HepG2 (cell line): Measurements from ENCODE around the gene SIVA1. TPM values are rescaled to one million over a fixed set of nuclear protein-coding genes. Genes with fewer than 3 reads are reported as not detected.
A peak's percentile ranks its signal among the peaks of the same experiment; 100 is the strongest.

ENCODE experiments used
- DMAP1 ChIP-seq: IDR thresholded peaks from 2 replicates; pipeline ENCODE4 v1.6.1; 2016
- FOXK1 ChIP-seq: sonication (generic); formaldehyde crosslinking; IDR thresholded peaks from 2 replicates; pipeline ENCODE4 v1.4.0; 2020; ENCODE audit warnings: low read depth, missing genetic modification reagents, borderline replicate concordance
- MED8 ChIP-seq: sonication (generic); formaldehyde crosslinking; IDR thresholded peaks from 2 replicates; pipeline ENCODE4 v1.8.1; 2023; ENCODE audit warnings: mild to moderate bottlenecking, missing genetic modification reagents; ENCODE audit not compliant: insufficient replicate concordance
- SETDB1 ChIP-seq: sonication (generic); formaldehyde crosslinking; IDR thresholded peaks from 2 replicates; pipeline ENCODE4 v1.5.1; 2020; ENCODE audit warnings: missing genetic modification reagents, mild to moderate bottlenecking, borderline replicate concordance
- SRY ChIP-seq: sonication (generic); formaldehyde crosslinking; IDR thresholded peaks from 2 replicates; pipeline ENCODE4 v1.8.0; 2022; ENCODE audit warnings: mild to moderate bottlenecking, missing genetic modification reagents
- SUZ12 ChIP-seq: fragments of 150-350 bp; IDR thresholded peaks from 2 replicates; pipeline ENCODE4 v1.6.1; 2014; ENCODE audit warnings: low read depth, low read length
- ZBTB39 ChIP-seq: sonication (generic); formaldehyde crosslinking; IDR thresholded peaks from 2 replicates; pipeline ENCODE4 v1.5.0; 2020; ENCODE audit warnings: missing genetic modification reagents
- ZNF3 ChIP-seq: IDR thresholded peaks from 2 replicates; pipeline ENCODE4 v1.7.0; 2017; ENCODE audit warnings: inconsistent platforms
- ZNF503 ChIP-seq: sonication (generic); formaldehyde crosslinking; IDR thresholded peaks from 2 replicates; pipeline ENCODE4 v1.4.0; 2020; ENCODE audit warnings: missing genetic modification reagents
- ZNF672 ChIP-seq: sonication (generic); formaldehyde crosslinking; IDR thresholded peaks from 2 replicates; pipeline ENCODE4 v1.8.1; 2022; ENCODE audit warnings: missing genetic modification reagents
- ZNF674 ChIP-seq: sonication (generic); formaldehyde crosslinking; IDR thresholded peaks from 2 replicates; pipeline ENCODE4 v1.5.0; 2020; ENCODE audit warnings: low read depth, mild to moderate bottlenecking, missing genetic modification reagents
- ZSCAN29 ChIP-seq: sonication (generic); formaldehyde crosslinking; conservative IDR thresholded peaks from 2 replicates; pipeline ENCODE4 v1.4.0; 2020; ENCODE audit warnings: mild to moderate bottlenecking, missing genetic modification reagents
- polyA plus RNA-seq, 8 experiments: library from polyadenylated mRNA; depleted of rRNA in 3 of 8; stranded (reverse) in 7 of 8; unstranded in 1 of 8; fragments of >200 nt; fragmentation: Illumina TruSeq in 4 of 8; extraction: Trizol in 4 of 8; gene quantifications; 2 replicates each; pipeline versions ENCODE4 v1.2.1 to v1.2.3, GENCODE V29; 2011 to 2016; ENCODE audit warnings: low read depth in 4 of 8, missing spikeins in 1 of 8, mixed read lengths in 1 of 8; ENCODE audit not compliant: insufficient read depth in 1 of 8
- total RNA-seq, 5 experiments: library from RNA; depleted of rRNA; stranded (reverse); fragments of >200 nt; fragmentation: Illumina TruSeq; extraction: Trizol; gene quantifications; 2 replicates each; pipeline ENCODE4 v1.2.3, GENCODE V29; 2016; ENCODE audit warnings: low read depth in 1 of 5
- TF ChIP-seq, protein P1 (sequence below): IDR thresholded peaks from 2 replicates; pipeline ENCODE4 v1.6.1; 2016; ENCODE audit warnings: low read depth, missing genetic modification reagents, missing compliant biosample characterization
- TF ChIP-seq, protein P2 (sequence below): sonication (generic); formaldehyde crosslinking; IDR thresholded peaks from 2 replicates; pipeline ENCODE4 v1.5.0; 2020; ENCODE audit warnings: missing genetic modification reagents
- TF ChIP-seq, protein P3 (sequence below): sonication (generic); formaldehyde crosslinking; IDR thresholded peaks from 2 replicates; pipeline ENCODE4 v1.5.0; 2020; ENCODE audit warnings: mild to moderate bottlenecking, missing genetic modification reagents, borderline replicate concordance

Gene SIVA1
- total and polyA plus RNA-seq, 2 of the 13 experiments (the other 11 are each of a cell fraction or from before 2014, with no cell fraction given), result 123 to 186 TPM

DNA sequence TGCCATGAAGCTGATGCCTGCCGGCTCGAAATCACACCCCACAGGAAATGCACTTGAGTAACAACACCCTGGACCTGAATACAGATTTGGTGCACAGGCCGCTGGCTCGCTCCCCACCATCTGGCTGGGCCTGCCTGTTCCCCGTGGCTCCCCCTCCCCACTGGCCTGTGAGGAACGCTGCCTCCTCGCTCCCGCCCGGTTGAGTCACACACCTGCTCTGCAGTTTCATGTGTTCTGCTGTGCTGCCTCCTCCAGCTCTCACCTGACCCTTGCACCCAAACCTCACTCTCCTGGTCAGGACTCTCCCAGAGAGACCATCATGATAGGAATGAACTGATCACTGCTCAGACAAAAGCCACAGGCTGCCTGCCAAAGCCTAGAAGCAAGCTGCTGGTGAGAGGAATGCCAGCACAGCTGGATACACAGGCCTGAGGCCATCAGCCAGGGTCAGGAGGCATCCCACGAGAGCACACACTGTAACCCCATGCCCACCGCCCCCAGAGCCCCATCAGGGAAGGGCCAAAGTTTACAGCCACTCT, 3.8 kb upstream of the SIVA1 start (continued):
- TF ChIP-seq ZNF3 (no peak), ZNF674 (CRISPR knock-in tag) (no peak), MED8 (CRISPR knock-in tag) (no peak), ZNF672 (CRISPR knock-in tag) (no peak), DMAP1 (CRISPR knock-in tag) (no peak), SETDB1 (CRISPR knock-in tag) (no peak), ZSCAN29 (peak; percentile 55; the same call in 1 of the 2 replicates), SRY (CRISPR knock-in tag) (no peak), ZNF503 (CRISPR knock-in tag) (no peak), SUZ12 (no peak), ZBTB39 (CRISPR knock-in tag) (no peak), FOXK1 (CRISPR knock-in tag) (no peak)
- TF ChIP-seq, protein P1, sequence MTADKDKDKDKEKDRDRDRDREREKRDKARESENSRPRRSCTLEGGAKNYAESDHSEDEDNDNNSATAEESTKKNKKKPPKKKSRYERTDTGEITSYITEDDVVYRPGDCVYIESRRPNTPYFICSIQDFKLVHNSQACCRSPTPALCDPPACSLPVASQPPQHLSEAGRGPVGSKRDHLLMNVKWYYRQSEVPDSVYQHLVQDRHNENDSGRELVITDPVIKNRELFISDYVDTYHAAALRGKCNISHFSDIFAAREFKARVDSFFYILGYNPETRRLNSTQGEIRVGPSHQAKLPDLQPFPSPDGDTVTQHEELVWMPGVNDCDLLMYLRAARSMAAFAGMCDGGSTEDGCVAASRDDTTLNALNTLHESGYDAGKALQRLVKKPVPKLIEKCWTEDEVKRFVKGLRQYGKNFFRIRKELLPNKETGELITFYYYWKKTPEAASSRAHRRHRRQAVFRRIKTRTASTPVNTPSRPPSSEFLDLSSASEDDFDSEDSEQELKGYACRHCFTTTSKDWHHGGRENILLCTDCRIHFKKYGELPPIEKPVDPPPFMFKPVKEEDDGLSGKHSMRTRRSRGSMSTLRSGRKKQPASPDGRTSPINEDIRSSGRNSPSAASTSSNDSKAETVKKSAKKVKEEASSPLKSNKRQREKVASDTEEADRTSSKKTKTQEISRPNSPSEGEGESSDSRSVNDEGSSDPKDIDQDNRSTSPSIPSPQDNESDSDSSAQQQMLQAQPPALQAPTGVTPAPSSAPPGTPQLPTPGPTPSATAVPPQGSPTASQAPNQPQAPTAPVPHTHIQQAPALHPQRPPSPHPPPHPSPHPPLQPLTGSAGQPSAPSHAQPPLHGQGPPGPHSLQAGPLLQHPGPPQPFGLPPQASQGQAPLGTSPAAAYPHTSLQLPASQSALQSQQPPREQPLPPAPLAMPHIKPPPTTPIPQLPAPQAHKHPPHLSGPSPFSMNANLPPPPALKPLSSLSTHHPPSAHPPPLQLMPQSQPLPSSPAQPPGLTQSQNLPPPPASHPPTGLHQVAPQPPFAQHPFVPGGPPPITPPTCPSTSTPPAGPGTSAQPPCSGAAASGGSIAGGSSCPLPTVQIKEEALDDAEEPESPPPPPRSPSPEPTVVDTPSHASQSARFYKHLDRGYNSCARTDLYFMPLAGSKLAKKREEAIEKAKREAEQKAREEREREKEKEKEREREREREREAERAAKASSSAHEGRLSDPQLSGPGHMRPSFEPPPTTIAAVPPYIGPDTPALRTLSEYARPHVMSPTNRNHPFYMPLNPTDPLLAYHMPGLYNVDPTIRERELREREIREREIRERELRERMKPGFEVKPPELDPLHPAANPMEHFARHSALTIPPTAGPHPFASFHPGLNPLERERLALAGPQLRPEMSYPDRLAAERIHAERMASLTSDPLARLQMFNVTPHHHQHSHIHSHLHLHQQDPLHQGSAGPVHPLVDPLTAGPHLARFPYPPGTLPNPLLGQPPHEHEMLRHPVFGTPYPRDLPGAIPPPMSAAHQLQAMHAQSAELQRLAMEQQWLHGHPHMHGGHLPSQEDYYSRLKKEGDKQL (CRISPR knock-in tag), result no peak
- TF ChIP-seq, protein P2, sequence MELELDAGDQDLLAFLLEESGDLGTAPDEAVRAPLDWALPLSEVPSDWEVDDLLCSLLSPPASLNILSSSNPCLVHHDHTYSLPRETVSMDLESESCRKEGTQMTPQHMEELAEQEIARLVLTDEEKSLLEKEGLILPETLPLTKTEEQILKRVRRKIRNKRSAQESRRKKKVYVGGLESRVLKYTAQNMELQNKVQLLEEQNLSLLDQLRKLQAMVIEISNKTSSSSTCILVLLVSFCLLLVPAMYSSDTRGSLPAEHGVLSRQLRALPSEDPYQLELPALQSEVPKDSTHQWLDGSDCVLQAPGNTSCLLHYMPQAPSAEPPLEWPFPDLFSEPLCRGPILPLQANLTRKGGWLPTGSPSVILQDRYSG (CRISPR knock-in tag), result no peak
- TF ChIP-seq, protein P3, sequence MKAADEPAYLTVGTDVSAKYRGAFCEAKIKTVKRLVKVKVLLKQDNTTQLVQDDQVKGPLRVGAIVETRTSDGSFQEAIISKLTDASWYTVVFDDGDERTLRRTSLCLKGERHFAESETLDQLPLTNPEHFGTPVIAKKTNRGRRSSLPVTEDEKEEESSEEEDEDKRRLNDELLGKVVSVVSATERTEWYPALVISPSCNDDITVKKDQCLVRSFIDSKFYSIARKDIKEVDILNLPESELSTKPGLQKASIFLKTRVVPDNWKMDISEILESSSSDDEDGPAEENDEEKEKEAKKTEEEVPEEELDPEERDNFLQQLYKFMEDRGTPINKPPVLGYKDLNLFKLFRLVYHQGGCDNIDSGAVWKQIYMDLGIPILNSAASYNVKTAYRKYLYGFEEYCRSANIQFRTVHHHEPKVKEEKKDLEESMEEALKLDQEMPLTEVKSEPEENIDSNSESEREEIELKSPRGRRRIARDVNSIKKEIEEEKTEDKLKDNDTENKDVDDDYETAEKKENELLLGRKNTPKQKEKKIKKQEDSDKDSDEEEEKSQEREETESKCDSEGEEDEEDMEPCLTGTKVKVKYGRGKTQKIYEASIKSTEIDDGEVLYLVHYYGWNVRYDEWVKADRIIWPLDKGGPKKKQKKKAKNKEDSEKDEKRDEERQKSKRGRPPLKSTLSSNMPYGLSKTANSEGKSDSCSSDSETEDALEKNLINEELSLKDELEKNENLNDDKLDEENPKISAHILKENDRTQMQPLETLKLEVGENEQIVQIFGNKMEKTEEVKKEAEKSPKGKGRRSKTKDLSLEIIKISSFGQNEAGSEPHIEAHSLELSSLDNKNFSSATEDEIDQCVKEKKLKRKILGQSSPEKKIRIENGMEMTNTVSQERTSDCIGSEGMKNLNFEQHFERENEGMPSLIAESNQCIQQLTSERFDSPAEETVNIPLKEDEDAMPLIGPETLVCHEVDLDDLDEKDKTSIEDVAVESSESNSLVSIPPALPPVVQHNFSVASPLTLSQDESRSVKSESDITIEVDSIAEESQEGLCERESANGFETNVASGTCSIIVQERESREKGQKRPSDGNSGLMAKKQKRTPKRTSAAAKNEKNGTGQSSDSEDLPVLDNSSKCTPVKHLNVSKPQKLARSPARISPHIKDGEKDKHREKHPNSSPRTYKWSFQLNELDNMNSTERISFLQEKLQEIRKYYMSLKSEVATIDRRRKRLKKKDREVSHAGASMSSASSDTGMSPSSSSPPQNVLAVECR (CRISPR knock-in tag), result peak; percentile 54; the same call in 1 of the 2 replicates
